ENCODE data around the gene PDLIM1. TPM values are rescaled to one million over a fixed set of nuclear protein-coding genes. Genes with fewer than 3 reads are reported as not detected.

Gene PDLIM1
- polyA plus RNA-seq, 1 of the 3 experiments (the other 2 are of a cell fraction): 97.2 TPM

DNA sequence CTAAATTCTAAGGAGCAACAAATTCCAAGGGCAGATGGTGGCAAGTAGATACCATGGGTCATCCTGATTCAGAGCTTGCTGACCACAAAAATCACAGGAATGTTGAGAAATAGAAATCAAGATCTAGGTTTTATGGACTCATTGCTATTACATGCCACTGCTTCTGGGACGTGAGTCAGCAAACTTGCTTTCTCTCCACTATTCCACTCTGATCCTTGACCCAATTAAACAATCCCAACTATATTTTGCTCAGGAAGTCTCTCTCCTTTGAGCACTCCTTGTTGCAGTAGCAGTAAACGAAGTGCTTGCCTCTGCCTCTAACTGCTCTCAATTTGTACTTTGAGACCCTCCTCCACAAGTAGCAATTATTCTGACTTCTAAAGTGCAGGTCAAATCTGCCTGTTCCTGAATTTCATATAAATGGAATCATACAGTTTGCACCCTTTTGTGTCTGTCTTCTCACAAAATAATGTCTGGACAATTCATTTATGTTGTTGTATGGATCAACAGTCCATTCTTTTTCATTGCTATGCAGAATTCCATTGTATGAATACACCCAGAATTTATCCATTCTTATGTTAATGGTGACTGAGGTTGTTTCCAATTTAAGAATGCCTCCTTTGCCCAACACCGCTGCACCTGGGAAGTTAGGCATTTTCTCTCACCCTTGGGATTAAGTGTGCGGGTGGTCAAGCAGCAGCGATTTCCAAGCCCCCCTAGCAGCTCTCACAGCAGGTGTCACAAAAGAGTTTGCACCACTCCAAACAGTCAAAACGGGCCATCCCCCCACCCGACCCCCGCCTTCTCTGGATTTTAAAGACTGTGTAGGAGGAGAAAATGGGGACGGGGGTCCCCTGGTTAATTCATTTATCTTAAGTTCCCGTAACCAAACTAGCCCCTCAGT, 60.8 kb downstream of the PDLIM1 start (continued):
- TF ChIP-seq EZH2phosphoT487 (IDR thresholded peaks at IDR 0.05; ENCODE audit: borderline replicate concordance, low read depth) (no peak), FOSL2 (IDR thresholded peaks at IDR 0.05; ENCODE audit: borderline replicate concordance, low read depth) (peak; percentile 90), MXI1 (IDR thresholded peaks at IDR 0.05; ENCODE audit: low read depth, low read length) (no peak), GABPA (IDR thresholded peaks at IDR 0.05; ENCODE audit: low read depth) (no peak), RCOR1 (IDR thresholded peaks at IDR 0.05; ENCODE audit: low read length) (no peak), POLR2AphosphoS5 (IDR thresholded peaks at IDR 0.05; ENCODE audit: low read depth, low read length) (peak; percentile 70; the same call in 1 of the 2 replicates), ELF1 (IDR thresholded peaks at IDR 0.05) (no peak), NRF1 (IDR thresholded peaks at IDR 0.05; ENCODE audit: low read depth, low read length) (no peak), RAD21 (IDR thresholded peaks at IDR 0.05; ENCODE audit: low read length) (no peak), YY1 (IDR thresholded peaks at IDR 0.05; ENCODE audit: low read depth) (peak; percentile 62; the same call in 1 of the 2 replicates), JUND (IDR thresholded peaks at IDR 0.05) (peak; percentile 88), GATA2 (CRISPR knock-in tag; IDR thresholded peaks at IDR 0.05) (no peak), SMC3 (IDR thresholded peaks at IDR 0.05; ENCODE audit: low read depth, low read length) (no peak), NFIC (IDR thresholded peaks at IDR 0.05; ENCODE audit: borderline replicate concordance) (peak; percentile 78), RFX5 (IDR thresholded peaks at IDR 0.05; ENCODE audit: low read length) (no peak)
- TF ChIP-seq, protein P1, sequence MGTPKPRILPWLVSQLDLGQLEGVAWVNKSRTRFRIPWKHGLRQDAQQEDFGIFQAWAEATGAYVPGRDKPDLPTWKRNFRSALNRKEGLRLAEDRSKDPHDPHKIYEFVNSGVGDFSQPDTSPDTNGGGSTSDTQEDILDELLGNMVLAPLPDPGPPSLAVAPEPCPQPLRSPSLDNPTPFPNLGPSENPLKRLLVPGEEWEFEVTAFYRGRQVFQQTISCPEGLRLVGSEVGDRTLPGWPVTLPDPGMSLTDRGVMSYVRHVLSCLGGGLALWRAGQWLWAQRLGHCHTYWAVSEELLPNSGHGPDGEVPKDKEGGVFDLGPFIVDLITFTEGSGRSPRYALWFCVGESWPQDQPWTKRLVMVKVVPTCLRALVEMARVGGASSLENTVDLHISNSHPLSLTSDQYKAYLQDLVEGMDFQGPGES (IDR thresholded peaks at IDR 0.05; ENCODE audit: low read depth, low read length): no peak
- TF ChIP-seq, protein P2, sequence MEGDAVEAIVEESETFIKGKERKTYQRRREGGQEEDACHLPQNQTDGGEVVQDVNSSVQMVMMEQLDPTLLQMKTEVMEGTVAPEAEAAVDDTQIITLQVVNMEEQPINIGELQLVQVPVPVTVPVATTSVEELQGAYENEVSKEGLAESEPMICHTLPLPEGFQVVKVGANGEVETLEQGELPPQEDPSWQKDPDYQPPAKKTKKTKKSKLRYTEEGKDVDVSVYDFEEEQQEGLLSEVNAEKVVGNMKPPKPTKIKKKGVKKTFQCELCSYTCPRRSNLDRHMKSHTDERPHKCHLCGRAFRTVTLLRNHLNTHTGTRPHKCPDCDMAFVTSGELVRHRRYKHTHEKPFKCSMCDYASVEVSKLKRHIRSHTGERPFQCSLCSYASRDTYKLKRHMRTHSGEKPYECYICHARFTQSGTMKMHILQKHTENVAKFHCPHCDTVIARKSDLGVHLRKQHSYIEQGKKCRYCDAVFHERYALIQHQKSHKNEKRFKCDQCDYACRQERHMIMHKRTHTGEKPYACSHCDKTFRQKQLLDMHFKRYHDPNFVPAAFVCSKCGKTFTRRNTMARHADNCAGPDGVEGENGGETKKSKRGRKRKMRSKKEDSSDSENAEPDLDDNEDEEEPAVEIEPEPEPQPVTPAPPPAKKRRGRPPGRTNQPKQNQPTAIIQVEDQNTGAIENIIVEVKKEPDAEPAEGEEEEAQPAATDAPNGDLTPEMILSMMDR (IDR thresholded peaks at IDR 0.05): no peak
- TF ChIP-seq, protein P3, sequence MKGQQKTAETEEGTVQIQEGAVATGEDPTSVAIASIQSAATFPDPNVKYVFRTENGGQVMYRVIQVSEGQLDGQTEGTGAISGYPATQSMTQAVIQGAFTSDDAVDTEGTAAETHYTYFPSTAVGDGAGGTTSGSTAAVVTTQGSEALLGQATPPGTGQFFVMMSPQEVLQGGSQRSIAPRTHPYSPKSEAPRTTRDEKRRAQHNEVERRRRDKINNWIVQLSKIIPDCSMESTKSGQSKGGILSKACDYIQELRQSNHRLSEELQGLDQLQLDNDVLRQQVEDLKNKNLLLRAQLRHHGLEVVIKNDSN (IDR thresholded peaks at IDR 0.05; ENCODE audit: borderline replicate concordance, low read depth): peak; percentile 24; the same call in 1 of the 2 replicates
- TF ChIP-seq, protein P4, sequence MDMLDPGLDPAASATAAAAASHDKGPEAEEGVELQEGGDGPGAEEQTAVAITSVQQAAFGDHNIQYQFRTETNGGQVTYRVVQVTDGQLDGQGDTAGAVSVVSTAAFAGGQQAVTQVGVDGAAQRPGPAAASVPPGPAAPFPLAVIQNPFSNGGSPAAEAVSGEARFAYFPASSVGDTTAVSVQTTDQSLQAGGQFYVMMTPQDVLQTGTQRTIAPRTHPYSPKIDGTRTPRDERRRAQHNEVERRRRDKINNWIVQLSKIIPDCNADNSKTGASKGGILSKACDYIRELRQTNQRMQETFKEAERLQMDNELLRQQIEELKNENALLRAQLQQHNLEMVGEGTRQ (IDR thresholded peaks at IDR 0.05; ENCODE audit: borderline replicate concordance, low read depth, low read length): no peak

All from SK-N-SH (cell line).